Activated CD4-positive, alpha-beta T cell treated with anti-CD3 and anti-CD28 coated beads, Interleukin-2, amount 10 ng/mL, durations not matched to agents 24 days and 14 days (primary cell): Measurements from ENCODE around the gene SLC43A1. TPM values are rescaled to one million over a fixed set of nuclear protein-coding genes. Genes with fewer than 3 reads are reported as not detected.

Experiments used
- DNase-seq: peaks from one replicate; pipeline ENCODE4 v3.0.0; 2022
- H3K27ac Mint-ChIP-seq: one replicate; pipeline ENCODE4 v1.8.0; 2022; ENCODE audit warnings: mild to moderate bottlenecking, mixed read lengths
- H3K27me3 Mint-ChIP-seq: one replicate; pipeline ENCODE4 v1.8.0; 2022; ENCODE audit warnings: mixed read lengths
- H3K36me3 Mint-ChIP-seq: one replicate; pipeline ENCODE4 v1.8.0; 2022; ENCODE audit warnings: low read depth, mild to moderate bottlenecking, mixed read lengths
- H3K4me1 Mint-ChIP-seq: one replicate; pipeline ENCODE4 v1.8.0; 2021; ENCODE audit warnings: mixed read lengths
- H3K4me3 Mint-ChIP-seq: one replicate; pipeline ENCODE4 v1.8.0; 2022; ENCODE audit warnings: mild to moderate bottlenecking, moderate library complexity, mixed read lengths
- H3K9me3 Mint-ChIP-seq: one replicate; pipeline ENCODE4 v1.8.0; 2021; ENCODE audit warnings: mixed read lengths
- intact Hi-C: fragments of 100-400 bp; cut with micrococcal nuclease; formaldehyde crosslinking; loops from one replicate; pipeline ENCODE4 v1.15.1; 2023
- total RNA-seq: library from RNA; stranded (reverse); gene quantifications from 2 replicates; pipeline ENCODE4 v1.2.3, GENCODE V29; 2022

Gene SLC43A1
- total RNA-seq, 1 donor from 2014 or later: 35.8 TPM

DNA sequence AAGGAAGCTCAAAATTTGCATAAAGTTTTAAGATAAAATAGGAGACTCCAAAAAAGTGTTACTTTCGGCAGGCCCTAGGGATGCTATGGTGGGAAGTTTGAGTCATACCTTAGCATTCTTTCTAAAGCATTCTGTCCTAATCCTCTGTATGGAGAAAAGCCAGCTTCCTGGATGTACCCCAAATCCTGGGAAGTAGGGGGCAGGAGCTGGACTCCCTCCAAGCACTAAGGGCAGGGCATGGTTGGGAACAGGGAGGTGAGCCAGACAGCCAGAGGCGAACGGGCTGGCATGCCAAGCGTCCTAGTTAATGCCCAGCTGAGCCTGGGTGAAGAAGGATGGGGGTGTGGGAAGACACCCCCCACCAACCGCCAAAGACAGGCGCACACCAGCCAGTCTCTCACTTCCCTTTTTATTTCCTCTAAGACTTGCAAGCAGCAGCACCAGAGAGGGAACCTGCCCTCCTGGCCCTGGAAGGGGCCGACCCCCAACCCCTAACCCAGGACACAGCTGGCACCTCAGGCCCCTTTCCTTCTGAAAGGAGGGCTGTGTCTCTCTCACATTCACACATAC lies 31.3 kb downstream of the SLC43A1 start:
- Mint-ChIP-seq H3K27ac (no peak overlapping the region), H3K4me1 (peaks cover 3% of the 10 kb centered on the region), H3K9me3 (no peaks in the 10 kb centered on the region), H3K4me3 (no peak overlapping the region), H3K27me3 (peaks cover 30% of the 10 kb centered on the region), H3K36me3 (peaks cover 21% of the 10 kb centered on the region)
- intact Hi-C loops: no loop called here
- no peak for DNase-seq

DNA sequence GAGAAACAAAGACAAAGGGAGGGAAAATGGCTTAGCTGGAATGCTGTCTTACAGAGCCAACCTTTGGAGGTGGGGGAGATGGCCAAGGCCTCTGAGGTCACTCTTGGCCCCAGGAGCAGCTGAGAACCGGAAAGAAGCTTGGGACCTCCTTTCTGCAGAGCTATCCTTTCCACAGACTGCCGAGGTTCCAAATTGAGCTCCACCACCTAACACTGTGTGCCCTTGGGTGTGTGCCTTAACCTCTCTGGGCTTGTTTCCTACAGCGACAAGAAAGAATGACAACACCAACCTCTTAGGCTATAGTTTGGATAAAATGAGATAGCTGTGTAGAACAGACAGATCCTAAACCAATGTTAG lies 32.0 kb downstream of the SLC43A1 start:
- intact Hi-C loops: loop anchor here (1.0 kb wide), 1 partner anchor 136 kb away; no protein-coding TSS in a partner anchor
- no peaks in the 10 kb centered on the region for H3K9me3 Mint-ChIP-seq
- H3K36me3 Mint-ChIP-seq: peaks cover 18% of the 10 kb centered on the region

DNA sequence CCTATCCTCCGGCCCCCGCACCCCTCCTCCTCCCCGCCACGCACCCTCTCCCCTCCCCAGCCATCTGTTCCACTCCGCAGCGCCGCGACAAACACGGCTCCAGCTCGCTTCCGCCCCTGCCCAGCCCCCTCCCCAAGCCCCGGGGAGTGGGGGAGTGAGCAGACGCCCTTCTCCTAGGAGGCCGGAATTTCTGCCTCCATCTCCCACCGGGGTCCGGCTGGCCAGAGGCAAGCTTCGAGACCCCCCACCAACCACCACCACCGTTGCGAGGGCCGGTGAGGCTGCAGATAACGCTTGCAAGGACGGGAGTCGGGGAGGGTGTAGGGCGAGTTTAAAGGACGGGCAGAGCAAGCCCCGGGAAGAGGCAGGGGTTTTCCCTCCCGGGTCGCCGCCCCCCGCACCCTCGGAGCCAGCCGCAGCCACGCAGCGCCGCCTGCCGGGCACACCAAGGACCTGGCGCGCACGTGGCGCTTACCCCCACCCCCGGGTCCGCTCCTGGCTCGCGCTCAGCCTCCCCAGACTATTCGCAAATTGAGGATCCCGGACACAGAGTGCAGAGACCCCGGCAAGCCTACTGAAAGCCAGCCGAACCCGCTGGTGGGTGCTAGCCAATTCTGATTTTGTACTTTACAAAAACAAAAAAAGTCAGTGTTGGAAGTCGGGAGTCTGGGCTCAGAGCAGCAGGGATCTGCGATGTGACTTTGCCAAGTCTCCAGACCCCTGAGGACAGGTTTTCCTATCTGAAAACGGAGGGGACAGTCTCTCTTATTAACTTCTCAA lies 32.5 kb downstream of the SLC43A1 start:
- H3K9me3 Mint-ChIP-seq: no peaks in the 10 kb centered on the region
- H3K4me3 Mint-ChIP-seq: peak overlapping the region; percentile 59
- no peak overlapping the region for H3K27ac Mint-ChIP-seq
- peaks cover 3% of the 10 kb centered on the region for H3K4me1 Mint-ChIP-seq
- intact Hi-C loops: loop anchor here (1.0 kb wide), 1 partner anchor 136 kb away; no protein-coding TSS in a partner anchor
- peaks cover 35% of the 10 kb centered on the region for H3K27me3 Mint-ChIP-seq
- DNase-seq: peak; percentile 86
- H3K36me3 Mint-ChIP-seq: peaks cover 14% of the 10 kb centered on the region

More for the DNA sequence above, 32.0 kb downstream of the SLC43A1 start:
- peak overlapping the region; percentile 59 for H3K4me3 Mint-ChIP-seq
- H3K27ac Mint-ChIP-seq: no peak overlapping the region
- peaks cover 32% of the 10 kb centered on the region for H3K27me3 Mint-ChIP-seq
- peaks cover 3% of the 10 kb centered on the region for H3K4me1 Mint-ChIP-seq
- DNase-seq: no peak

DNA sequence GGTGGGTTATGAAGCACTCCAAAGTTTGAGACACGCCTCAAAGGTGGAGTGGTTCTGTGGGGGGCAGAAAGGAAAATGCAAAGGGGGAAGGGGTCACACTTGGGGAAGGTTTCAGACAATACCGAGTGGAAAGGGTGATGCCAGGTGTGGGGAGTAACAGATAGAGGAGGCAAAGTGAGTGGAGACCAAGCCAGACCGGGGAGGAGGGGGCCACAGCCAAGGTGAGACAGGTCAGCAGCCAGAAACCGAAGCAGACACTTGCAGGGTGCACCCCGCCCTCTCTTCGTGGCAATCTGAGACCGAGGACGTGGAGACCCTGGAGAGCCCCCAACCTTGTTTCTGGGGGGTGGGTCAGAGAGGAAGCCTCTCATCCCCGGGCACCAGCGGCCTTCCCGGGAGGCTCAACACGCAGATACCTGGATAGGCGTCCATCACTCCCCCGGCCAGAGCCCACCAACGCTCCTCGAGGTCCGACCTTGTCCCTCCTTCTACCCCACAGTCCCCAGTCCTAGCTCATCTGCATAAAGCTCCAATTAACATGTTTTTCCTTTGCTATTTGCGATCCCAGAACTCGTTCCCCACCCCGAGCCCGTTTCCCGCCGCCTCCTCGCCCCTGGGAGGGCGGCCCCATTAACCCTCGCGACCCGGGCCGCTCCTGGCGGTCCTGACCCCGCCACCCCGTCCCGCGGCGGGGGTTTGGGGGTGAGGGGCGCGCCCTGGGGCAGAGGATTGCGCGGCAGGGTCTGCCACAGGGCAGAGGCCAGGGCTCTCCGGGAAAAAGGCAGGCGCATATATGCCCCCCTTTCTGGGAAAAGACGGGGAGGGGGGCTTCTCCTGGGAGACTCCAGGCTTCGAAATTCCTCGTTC lies 33.4 kb downstream of the SLC43A1 start:
- intact Hi-C loops: loop anchor here (2.0 kb wide), 1 partner anchor 137 kb away; no protein-coding TSS in a partner anchor
- no peak for DNase-seq
- Mint-ChIP-seq H3K9me3 (no peaks in the 10 kb centered on the region), H3K4me1 (peaks cover 3% of the 10 kb centered on the region), H3K4me3 (peak overlapping the region; percentile 43), H3K36me3 (peaks cover 9% of the 10 kb centered on the region), H3K27ac (no peak overlapping the region), H3K27me3 (peaks cover 42% of the 10 kb centered on the region)

DNA sequence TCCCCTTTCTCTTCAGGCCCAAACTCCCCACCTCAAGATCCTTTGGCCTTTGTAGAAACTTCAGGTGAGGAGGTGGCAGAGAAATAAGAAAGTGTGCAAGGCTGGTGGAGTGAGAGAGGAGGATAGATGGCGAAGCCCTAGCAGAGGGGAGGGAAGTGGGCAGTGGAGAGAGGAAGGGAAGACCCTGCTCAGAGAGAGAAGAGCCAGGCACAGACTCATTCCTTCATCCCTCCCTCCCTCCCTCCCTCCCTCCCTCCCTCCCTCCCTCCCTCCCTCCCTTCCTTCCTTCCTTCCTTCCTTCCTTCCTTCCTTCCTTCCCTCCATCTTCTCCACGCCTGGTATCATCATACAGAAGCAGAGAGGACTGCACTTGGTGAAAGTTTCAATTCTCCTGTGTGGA lies 34.2 kb downstream of the SLC43A1 start:
- no peak overlapping the region for H3K27ac Mint-ChIP-seq
- H3K27me3 Mint-ChIP-seq: peaks cover 46% of the 10 kb centered on the region
- H3K4me3 Mint-ChIP-seq: no peak overlapping the region
- intact Hi-C loops: loop anchor here (2.0 kb wide), 1 partner anchor 137 kb away; no protein-coding TSS in a partner anchor
- H3K4me1 Mint-ChIP-seq: peaks cover 3% of the 10 kb centered on the region
- peaks cover 9% of the 10 kb centered on the region for H3K36me3 Mint-ChIP-seq
- no peaks in the 10 kb centered on the region for H3K9me3 Mint-ChIP-seq
- DNase-seq: no peak

DNA sequence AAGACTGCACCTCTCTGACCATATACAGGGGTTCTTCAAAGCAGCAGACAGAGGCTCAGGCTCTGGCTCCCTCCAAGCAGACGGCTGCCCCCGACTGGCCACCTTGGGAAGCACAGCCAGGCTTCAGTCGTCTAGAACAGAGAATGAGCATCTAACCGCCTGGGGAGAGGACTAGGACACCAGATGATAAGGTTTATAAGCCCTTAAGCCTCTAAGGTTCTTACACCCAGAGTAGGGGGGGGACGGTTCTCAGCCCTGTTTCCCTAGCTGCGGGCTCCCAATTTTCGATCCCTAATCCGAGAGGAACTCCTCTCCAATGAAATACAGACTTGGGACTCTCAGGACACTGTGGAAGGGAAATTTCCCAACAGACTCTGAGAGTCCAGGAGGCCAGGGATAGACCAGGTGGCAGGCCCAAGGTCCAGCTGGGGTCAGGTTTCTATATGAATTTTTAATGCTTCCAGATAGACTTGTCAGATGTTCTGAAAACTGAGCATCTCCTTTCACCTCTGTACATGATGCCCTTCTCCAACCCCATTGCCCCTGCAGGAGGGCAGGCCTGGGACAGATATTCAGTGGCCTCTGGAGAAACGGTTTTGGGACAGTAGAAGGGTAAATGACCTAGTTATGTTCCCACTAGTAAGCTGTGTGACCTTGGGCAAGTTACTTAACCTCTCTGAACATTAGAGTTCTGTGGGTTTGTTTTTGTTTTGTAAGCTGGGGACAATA lies 34.9 kb downstream of the SLC43A1 start:
- Mint-ChIP-seq H3K4me1 (peaks cover 8% of the 10 kb centered on the region), H3K4me3 (no peak overlapping the region), H3K27me3 (peaks cover 52% of the 10 kb centered on the region), H3K36me3 (peaks cover 9% of the 10 kb centered on the region), H3K27ac (no peak overlapping the region), H3K9me3 (no peaks in the 10 kb centered on the region)
- intact Hi-C loops: loop anchor here (1.0 to 2.0 kb wide), 2 partner anchors 23 to 136 kb away; no protein-coding TSS in a partner anchor
- DNase-seq: peak; percentile 92

DNA sequence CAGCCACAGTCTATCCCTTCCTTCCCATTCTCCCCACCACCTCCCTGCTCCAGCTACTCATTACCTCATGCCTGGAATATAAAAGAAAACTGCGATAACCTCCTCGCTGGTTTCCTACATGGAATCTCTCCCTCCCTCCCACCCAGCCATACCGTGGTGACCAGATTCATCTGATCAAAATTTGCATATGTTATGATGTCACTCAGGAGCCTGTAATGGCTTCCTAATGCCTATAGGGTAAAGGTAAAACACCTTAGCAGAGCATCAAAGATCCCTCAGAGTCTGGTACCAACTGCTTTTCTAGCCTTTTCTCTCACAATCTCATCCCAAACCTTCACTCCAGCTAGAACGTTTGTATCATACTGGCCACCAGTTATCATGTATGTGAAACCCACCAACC lies 35.6 kb downstream of the SLC43A1 start:
- Mint-ChIP-seq H3K27me3 (peaks cover 57% of the 10 kb centered on the region), H3K4me3 (no peak overlapping the region), H3K9me3 (no peaks in the 10 kb centered on the region), H3K27ac (no peak overlapping the region), H3K4me1 (peaks cover 9% of the 10 kb centered on the region), H3K36me3 (peaks cover 8% of the 10 kb centered on the region)
- intact Hi-C loops: loop anchor here (1.0 to 2.0 kb wide), 2 partner anchors 23 to 135 kb away; no protein-coding TSS in a partner anchor
- no peak for DNase-seq

DNA sequence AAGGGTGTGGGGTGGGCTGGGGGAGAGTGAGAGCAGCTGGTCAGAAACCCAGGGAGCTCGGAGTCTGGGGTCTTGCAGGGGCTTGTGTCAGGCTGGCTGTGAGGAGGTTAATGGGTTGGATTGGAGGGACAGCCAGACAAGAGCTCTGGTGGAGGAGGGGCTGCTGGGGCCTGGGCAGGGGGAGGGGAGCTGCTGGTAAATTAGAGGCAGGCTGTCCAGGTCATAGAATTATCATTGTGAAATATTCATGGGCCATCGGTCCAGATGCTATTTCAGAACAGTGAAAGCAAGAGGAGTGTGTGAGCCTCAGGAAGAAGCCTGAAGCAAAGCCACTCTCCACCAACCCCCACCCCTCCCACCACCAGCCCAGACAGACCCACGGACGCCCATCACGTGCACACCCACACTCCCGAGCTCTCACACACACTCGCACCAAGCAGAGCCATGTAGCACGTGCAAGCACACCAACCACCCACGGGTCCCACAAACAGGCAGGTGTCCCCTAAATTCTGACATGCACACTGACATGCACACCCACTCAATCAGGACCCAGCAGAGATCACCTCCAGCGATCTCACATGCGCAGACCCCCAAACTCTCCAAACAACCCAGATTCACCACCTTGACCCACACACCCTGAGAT lies 36.4 kb downstream of the SLC43A1 start:
- H3K27me3 Mint-ChIP-seq: peaks cover 59% of the 10 kb centered on the region
- intact Hi-C loops: no loop called here
- H3K4me1 Mint-ChIP-seq: peaks cover 14% of the 10 kb centered on the region
- H3K36me3 Mint-ChIP-seq: peaks cover 2% of the 10 kb centered on the region
- H3K4me3 Mint-ChIP-seq: no peak overlapping the region
- DNase-seq: no peak
- no peak overlapping the region for H3K27ac Mint-ChIP-seq
- H3K9me3 Mint-ChIP-seq: no peaks in the 10 kb centered on the region

DNA sequence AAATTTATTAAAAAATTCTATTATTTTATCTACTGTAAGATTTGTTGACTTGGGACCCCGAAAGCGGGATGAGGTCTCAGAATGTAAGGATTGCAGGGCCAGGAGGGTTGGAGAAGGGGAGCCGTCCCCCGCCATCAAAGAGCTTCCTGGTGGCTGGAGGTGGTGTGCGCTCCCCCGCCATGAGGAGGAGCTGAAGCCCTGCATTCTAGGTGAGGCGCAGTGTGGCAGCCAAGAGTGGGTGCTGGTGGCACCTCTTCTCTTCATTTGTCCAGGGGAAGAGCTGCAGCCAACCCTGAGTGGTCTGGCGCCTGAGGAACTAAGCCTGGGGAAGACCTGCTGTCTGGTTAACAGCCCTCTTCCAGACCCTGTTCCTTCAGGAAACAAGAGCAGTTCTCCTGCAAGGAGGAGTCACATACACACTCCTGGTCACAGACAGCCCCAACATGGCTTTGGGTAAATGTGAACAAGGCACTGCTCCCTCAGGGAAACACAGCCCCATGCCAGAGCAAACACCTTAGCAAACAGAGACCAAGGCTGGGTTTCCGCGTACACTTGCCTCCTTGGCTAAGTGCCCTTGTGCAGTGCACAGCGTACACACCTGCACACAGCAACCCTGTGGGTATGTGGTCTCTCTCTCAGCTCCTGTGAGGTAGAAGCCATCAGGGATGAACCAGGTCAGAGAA lies 37.9 kb downstream of the SLC43A1 start:
- Mint-ChIP-seq H3K27me3 (peaks cover 61% of the 10 kb centered on the region), H3K4me1 (peaks cover 19% of the 10 kb centered on the region)
- intact Hi-C loops: no loop called here

DNA sequence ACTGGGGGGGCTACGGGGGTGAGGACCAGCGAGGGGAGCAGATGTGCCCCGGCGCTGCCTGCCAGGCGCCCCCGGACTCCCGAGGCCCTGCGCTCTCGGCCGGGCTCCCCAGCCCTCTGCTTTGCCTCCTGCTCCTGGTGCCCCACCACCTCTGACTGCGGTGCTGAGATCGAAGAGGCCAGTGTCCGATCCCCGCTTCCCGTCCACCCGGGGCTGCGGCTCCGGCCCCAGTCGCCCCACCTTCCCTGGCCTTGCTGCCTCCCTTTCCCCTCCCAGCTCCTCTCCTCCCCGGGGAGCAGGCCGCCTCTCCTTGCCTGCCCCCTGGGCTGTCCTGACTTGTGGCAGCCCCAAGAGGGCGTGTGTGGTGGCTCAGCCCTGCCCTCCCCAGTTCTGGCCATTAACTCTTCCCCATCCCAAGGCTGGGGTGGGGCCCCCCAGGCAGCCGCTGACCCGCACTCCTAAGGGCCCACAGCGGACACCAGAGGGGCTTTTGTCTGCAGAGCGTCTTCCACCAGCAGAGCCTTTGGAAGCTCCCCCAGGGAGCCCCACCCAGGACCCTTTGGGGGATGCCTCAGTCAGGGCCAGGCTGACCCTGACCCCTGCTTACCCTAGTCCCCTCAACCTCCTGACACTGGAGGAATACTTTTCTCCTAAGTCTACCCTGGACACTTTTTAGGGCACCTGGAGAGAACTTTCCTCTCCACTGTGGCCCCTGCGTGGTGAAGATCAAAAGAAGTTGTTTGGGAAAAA lies 38.6 kb downstream of the SLC43A1 start:
- Mint-ChIP-seq H3K27me3 (peaks cover 58% of the 10 kb centered on the region), H3K27ac (peak overlapping the region; percentile 42), H3K4me1 (peaks cover 19% of the 10 kb centered on the region), H3K4me3 (peak overlapping the region; percentile 67), H3K9me3 (no peaks in the 10 kb centered on the region), H3K36me3 (no peaks in the 10 kb centered on the region)
- DNase-seq: no peak
- intact Hi-C loops: no loop called here

More for the DNA sequence above, 37.9 kb downstream of the SLC43A1 start:
- Mint-ChIP-seq H3K9me3 (no peaks in the 10 kb centered on the region), H3K27ac (no peak overlapping the region), H3K4me3 (no peak overlapping the region), H3K36me3 (peaks cover 2% of the 10 kb centered on the region)
- no peak for DNase-seq

DNA sequence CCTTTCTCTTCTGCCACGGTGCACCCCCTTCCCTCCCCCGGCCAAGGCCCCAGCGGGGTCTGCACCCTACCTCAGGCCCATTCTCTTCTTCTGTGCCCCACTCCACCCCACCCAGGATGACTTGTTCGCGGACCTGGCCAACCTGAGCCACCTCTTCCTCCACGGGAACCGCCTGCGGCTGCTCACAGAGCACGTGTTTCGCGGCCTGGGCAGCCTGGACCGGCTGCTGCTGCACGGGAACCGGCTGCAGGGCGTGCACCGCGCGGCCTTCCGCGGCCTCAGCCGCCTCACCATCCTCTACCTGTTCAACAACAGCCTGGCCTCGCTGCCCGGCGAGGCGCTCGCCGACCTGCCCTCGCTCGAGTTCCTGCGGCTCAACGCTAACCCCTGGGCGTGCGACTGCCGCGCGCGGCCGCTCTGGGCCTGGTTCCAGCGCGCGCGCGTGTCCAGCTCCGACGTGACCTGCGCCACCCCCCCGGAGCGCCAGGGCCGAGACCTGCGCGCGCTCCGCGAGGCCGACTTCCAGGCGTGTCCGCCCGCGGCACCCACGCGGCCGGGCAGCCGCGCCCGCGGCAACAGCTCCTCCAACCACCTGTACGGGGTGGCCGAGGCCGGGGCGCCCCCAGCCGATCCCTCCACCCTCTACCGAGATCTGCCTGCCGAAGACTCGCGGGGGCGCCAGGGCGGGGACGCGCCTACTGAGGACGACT lies 39.3 kb downstream of the SLC43A1 start:
- no peaks in the 10 kb centered on the region for H3K9me3 Mint-ChIP-seq
- DNase-seq: peak; percentile 67
- H3K4me1 Mint-ChIP-seq: peaks cover 19% of the 10 kb centered on the region
- no peaks in the 10 kb centered on the region for H3K36me3 Mint-ChIP-seq
- peaks cover 53% of the 10 kb centered on the region for H3K27me3 Mint-ChIP-seq
- intact Hi-C loops: no loop called here
- peak overlapping the region; percentile 67 for H3K4me3 Mint-ChIP-seq
- H3K27ac Mint-ChIP-seq: no peak overlapping the region
